ENCODE measurements around the gene F2RL2. TPM values are rescaled to one million over a fixed set of nuclear protein-coding genes. Genes with fewer than 3 reads are reported as not detected.
A peak's percentile ranks its signal among the peaks of the same experiment; 100 is the strongest.

F2RL2 gene
- total and polyA plus RNA-seq, 2 of the 4 experiments (the other 2 are of a cell fraction), result 21.7 to 32.8 TPM

DNA sequence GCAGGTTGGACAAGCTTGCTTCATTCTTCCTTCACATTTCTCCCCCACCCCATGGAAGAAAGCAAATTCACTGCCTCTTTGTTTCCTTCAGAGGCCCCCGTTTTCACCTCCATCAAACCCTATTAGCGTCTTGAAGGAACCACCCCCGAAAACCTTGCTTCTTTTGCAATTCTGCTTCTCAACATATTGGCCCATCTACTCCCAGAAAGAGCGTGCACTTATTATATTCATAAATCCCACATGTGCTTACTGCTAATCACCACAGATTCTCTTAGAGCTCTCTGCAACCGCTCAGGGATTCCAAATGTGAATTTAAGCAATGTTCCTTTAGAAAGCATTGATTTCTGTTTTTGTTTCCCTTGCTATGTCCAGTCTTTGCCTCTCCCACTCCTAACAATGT, 1.1 kb downstream of the F2RL2 start (continued):
- TF ChIP-seq SMC3 (IDR thresholded peaks at IDR 0.05; ENCODE audit: low read depth, low read length), result no peak
- TF ChIP-seq, protein P1, sequence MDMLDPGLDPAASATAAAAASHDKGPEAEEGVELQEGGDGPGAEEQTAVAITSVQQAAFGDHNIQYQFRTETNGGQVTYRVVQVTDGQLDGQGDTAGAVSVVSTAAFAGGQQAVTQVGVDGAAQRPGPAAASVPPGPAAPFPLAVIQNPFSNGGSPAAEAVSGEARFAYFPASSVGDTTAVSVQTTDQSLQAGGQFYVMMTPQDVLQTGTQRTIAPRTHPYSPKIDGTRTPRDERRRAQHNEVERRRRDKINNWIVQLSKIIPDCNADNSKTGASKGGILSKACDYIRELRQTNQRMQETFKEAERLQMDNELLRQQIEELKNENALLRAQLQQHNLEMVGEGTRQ (IDR thresholded peaks at IDR 0.05; ENCODE audit: low read depth, low read length), result no peak
- TF ChIP-seq RAD21 (IDR thresholded peaks at IDR 0.05; ENCODE audit: low read length), result no peak

DNA sequence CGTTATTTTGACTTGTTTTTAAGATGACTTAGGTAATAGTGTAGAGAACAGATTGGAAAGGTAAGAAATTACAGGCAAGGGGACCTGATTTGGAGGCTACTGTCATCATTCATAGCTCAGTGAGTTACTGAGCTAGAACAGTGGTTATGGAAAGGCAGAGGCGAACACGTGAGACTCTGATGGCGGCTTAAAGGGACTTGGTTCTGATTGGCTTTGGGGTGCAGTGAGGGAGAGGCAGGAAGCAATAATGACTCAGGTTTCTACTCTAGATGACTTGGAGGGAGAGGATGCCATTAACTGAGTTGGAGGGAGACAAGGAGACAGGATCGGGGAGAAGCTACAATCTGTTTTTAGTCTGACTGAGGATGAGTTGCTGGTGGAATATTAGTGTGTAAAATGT, 3.0 kb downstream of the F2RL2 start:
- CTCF ChIA-PET, result no interaction called here
- H3K4me2 ChIP-seq (ENCODE audit: low read depth, low read length), result no peak overlapping the region
- TF ChIP-seq POLR2A (IDR thresholded peaks at IDR 0.05; ENCODE audit: low read depth, low read length) (no peak), RAD21 (IDR thresholded peaks at IDR 0.05; ENCODE audit: low read length) (no peak), FOS (IDR thresholded peaks at IDR 0.05; ENCODE audit: low read depth, low read length) (no peak), RCOR1 (IDR thresholded peaks at IDR 0.05; ENCODE audit: insufficient replicate concordance, low read length) (no peak), NFE2L2 (IDR thresholded peaks at IDR 0.05; ENCODE audit: low read depth, low read length) (no peak), RFX5 (IDR thresholded peaks at IDR 0.05; ENCODE audit: low read depth, low read length) (no peak), CEBPB (IDR thresholded peaks at IDR 0.05; ENCODE audit: low read depth, low read length) (no peak), MAFK (IDR thresholded peaks at IDR 0.05; ENCODE audit: low read depth, low read length) (no peak), SMC3 (IDR thresholded peaks at IDR 0.05; ENCODE audit: low read depth, low read length) (no peak), MAZ (IDR thresholded peaks at IDR 0.05; ENCODE audit: borderline replicate concordance, low read depth, low read length) (no peak), CHD1 (IDR thresholded peaks at IDR 0.05; ENCODE audit: low read depth, low read length) (no peak), MXI1 (IDR thresholded peaks at IDR 0.05; ENCODE audit: borderline replicate concordance, low read depth, low read length) (no peak), BHLHE40 (IDR thresholded peaks at IDR 0.05; ENCODE audit: low read depth, low read length) (no peak)
- TF ChIP-seq, protein P2, sequence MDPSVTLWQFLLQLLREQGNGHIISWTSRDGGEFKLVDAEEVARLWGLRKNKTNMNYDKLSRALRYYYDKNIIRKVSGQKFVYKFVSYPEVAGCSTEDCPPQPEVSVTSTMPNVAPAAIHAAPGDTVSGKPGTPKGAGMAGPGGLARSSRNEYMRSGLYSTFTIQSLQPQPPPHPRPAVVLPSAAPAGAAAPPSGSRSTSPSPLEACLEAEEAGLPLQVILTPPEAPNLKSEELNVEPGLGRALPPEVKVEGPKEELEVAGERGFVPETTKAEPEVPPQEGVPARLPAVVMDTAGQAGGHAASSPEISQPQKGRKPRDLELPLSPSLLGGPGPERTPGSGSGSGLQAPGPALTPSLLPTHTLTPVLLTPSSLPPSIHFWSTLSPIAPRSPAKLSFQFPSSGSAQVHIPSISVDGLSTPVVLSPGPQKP (IDR thresholded peaks at IDR 0.05; ENCODE audit: borderline replicate concordance, low read depth, low read length), result no peak
- TF ChIP-seq, protein P1 (IDR thresholded peaks at IDR 0.05; ENCODE audit: low read depth, low read length), result no peak

More for the DNA sequence above, 3.0 kb downstream of the F2RL2 start:
- Histone ChIP-seq H4K5ac (ENCODE audit: low read depth, low read length) (no peak overlapping the region), H3K4me1 (ENCODE audit: control insufficient read depth, insufficient read depth, low read length) (peaks cover 10% of the 10 kb centered on the region; the same call in 1 of the 2 replicates), H3K36me3 (ENCODE audit: control insufficient read depth, insufficient read depth, low read length) (peaks cover 7% of the 10 kb centered on the region), H3K27me3 (ENCODE audit: control insufficient read depth, insufficient read depth, low read length) (no peaks in the 10 kb centered on the region), H2AK9ac (replicated peaks; ENCODE audit: low read depth, low read length, poor library complexity) (no peak overlapping the region), H3K14ac (replicated peaks; ENCODE audit: low read depth, low read length) (0 out of 2 replicates have a peak overlapping the region, but pooled peaks have one; percentile 20), H3K56ac (ENCODE audit: extremely low read depth, insufficient read depth, low read length) (no peak overlapping the region; the same call in 1 of the 2 replicates), H2BK15ac (ENCODE audit: low read depth, low read length) (no peak overlapping the region), H2BK120ac (ENCODE audit: low read depth, low read length) (peak overlapping the region; percentile 32), H3K23ac (ENCODE audit: low read depth, low read length) (peak overlapping the region; percentile 54; the same call in 1 of the 2 replicates), H3K9ac (ENCODE audit: low read depth, low read length) (no peak overlapping the region), H4K91ac (ENCODE audit: insufficient read depth, low read depth, low read length) (peak overlapping the region; percentile 19; the same call in 1 of the 2 replicates), H4K20me1 (ENCODE audit: insufficient read depth, low read length) (no peaks in the 10 kb centered on the region), H3K4me3 (ENCODE audit: insufficient read depth, low read depth, low read length) (no peak overlapping the region), H3K18ac (ENCODE audit: low read depth, low read length) (no peak overlapping the region), H2BK20ac (ENCODE audit: low read depth, low read length) (no peak overlapping the region), H2BK5ac (ENCODE audit: low read depth, low read length, poor library complexity, severe bottlenecking) (no peak overlapping the region), H2AK5ac (ENCODE audit: low read depth, low read length) (0 out of 2 replicates have a peak overlapping the region, but pooled peaks have one; percentile 13), H3K27ac (ENCODE audit: insufficient read depth, low read length) (no peak overlapping the region), H3K9me1 (ENCODE audit: insufficient read depth, low read length) (peaks cover 9% of the 10 kb centered on the region), H2AFZ (replicated peaks; ENCODE audit: low read length, poor library complexity) (no peak overlapping the region), H4K8ac (ENCODE audit: low read depth in 2 of 2, low read length in 2 of 2) (0 out of 4 replicates have a peak overlapping the region, but pooled peaks of 1 of the 2 experiments have one; percentile 13), H3K4ac (ENCODE audit: low read depth, low read length) (peak overlapping the region; percentile 54; the same call in 1 of the 2 replicates), H3K79me1 (ENCODE audit: low read depth in 1 of 2, low read length in 2 of 2) (peaks cover 6 to 27% of the 10 kb centered on the region in 2 experiments; a peak in 3 of 4 replicates), H3K9me3 (ENCODE audit: control insufficient read depth, insufficient read depth, low read length) (no peaks in the 10 kb centered on the region)
- dilution Hi-C loops (cut with HindIII; ENCODE audit: low sequenced_read_pairs, unreplicated experiment), result no loop called here
- intact Hi-C loops (cut with micrococcal nuclease), result loop anchor here (5.0 kb wide), 1 partner anchor 97 kb away; the partner anchor contains the start of gene F2R
- WGBS, 2 experiments (ENCODE audit: extremely low coverage in 2 of 2, insufficient read length in 1 of 2), result 96% methylated on average over 4 of the region's 5 CpGs; no CpG with 5 or more reads in 1 of the 2 experiments
- POLR2A ChIA-PET (ENCODE audit: unreplicated experiment), result no interaction called here
- in situ Hi-C loops (cut with MboI; ENCODE audit: low sequenced_read_pairs), result no loop called here
- ATAC-seq (ENCODE audit: low read depth), result no peak
- DNase-seq, result no peak
- BruUV-seq (replicated peaks), result no TSS peak

Data from IMR-90 (cell line).